Measurements from ENCODE around the gene SGF29.
"Not testable (repeated sequence)": the region's sequence is repeated elsewhere in the genome, so short reads cannot be mapped to it uniquely, and the experiment has no call there.

DNA sequence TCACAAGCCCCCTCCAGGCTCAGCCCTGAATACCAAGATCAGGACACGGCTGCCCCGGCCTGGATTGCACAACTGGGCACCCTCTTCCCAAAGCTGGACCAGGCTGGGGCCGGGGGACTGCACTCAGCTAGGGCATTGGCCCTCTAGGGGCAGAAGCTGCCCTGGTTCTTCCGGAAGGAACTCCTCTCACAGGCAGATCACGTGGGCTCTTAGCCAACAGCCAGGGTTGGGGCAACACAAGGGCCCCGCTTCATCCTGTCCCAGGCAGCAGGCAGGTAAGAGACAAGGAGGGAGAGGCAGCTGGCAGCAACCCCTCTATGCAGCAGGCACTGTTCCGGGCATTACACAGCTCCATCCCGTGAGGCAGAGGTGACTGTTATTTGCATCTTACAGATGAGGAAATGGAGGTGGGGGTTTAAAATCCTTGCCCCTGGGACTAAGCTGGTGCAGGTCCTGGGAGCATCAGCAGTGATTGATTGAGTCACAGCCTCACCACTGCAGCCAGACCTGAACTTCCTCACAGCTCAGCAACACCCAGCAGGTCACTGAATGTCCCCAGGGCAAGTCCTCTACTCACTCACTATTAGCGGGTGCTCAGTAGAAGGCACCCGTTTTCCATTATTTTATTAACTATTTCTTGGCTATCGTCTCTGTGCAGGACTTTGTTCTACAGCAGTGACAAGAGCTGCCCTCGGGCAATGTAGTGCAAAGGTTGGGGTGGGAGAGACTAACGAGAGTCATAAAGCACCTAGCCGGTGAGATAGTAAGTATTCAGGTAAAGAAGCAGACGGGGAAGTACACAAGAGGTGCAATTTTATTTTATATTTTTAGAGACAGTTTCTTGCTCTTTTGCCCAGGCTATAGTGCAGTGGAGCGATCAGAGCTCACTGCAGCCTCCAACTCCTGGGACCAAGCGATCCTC lies 58.9 kb downstream of the SGF29 start:
- TF ChIP-seq, protein P1, sequence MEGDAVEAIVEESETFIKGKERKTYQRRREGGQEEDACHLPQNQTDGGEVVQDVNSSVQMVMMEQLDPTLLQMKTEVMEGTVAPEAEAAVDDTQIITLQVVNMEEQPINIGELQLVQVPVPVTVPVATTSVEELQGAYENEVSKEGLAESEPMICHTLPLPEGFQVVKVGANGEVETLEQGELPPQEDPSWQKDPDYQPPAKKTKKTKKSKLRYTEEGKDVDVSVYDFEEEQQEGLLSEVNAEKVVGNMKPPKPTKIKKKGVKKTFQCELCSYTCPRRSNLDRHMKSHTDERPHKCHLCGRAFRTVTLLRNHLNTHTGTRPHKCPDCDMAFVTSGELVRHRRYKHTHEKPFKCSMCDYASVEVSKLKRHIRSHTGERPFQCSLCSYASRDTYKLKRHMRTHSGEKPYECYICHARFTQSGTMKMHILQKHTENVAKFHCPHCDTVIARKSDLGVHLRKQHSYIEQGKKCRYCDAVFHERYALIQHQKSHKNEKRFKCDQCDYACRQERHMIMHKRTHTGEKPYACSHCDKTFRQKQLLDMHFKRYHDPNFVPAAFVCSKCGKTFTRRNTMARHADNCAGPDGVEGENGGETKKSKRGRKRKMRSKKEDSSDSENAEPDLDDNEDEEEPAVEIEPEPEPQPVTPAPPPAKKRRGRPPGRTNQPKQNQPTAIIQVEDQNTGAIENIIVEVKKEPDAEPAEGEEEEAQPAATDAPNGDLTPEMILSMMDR (IDR thresholded peaks at IDR 0.05), result not testable (repeated sequence)
- TF ChIP-seq ZFX (IDR thresholded peaks at IDR 0.05; ENCODE audit: borderline replicate concordance), result not testable (repeated sequence)
